ENCODE results near the gene ABI3BP. TPM values are rescaled to one million over a fixed set of nuclear protein-coding genes. Genes with fewer than 3 reads are reported as not detected.

Gene ABI3BP
- total RNA-seq, 4 donors from 2014 or later, result 7.9 to 32.6 (median 17.6) TPM

DNA sequence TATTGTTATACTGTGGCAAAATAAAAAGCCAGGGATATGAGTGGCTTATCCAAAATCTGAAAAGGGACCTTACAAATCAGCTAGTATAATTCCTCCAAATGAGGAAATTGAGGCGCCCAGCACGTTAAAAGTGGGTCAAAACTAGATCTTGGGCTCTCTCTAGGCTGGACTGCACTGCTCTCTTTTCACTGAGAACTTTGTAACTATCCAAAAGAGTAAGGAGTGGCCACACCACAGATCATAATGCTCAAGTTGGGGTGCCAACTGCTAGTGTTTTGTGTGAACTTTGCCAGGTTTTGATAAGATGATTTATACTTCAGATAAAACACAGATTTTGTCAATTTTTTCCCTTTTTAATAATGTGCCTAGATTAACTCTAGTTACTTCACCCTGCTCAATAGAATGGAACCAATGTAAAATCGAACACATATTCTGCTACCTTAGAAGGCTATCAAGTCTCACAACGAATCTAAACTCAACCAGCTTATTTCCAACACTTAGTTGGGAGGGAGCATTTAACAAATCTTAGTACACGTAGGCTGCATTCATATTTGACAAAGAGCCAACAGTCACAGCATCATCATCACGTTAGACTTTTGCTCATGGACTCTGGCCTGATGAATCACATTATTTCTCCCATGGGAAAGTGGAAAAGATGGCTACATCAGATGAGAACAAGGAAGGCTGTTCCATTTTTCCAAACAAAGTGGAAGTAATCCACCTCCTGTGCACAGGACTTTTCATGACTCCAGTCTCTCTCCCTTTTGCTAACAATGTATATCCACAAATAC lies 64.4 kb downstream of the ABI3BP start:
- H3K27ac ChIP-seq, result no peak overlapping the region
- in situ Hi-C loops (cut with MboI; ENCODE audit: low pct_ligation_motif_present in 1 of 4, low pct_unique_long_range_greater_than_20kb in 1 of 4, low sequenced_read_pairs in 3 of 4), result no loop called here
- H3K9me3 ChIP-seq, result no peaks in the 10 kb centered on the region
- no peak for DNase-seq
- intact Hi-C loops (cut with DNase I; ENCODE audit: low total_unique reads), result no loop called here
- no peak overlapping the region for H3K4me3 ChIP-seq
- TF ChIP-seq POLR2AphosphoS5 (IDR thresholded peaks at IDR 0.05) (no peak), POLR2A (IDR thresholded peaks at IDR 0.05) (no peak), EP300 (IDR thresholded peaks at IDR 0.05; ENCODE audit: low read depth) (no peak)
- TF ChIP-seq, protein P1, sequence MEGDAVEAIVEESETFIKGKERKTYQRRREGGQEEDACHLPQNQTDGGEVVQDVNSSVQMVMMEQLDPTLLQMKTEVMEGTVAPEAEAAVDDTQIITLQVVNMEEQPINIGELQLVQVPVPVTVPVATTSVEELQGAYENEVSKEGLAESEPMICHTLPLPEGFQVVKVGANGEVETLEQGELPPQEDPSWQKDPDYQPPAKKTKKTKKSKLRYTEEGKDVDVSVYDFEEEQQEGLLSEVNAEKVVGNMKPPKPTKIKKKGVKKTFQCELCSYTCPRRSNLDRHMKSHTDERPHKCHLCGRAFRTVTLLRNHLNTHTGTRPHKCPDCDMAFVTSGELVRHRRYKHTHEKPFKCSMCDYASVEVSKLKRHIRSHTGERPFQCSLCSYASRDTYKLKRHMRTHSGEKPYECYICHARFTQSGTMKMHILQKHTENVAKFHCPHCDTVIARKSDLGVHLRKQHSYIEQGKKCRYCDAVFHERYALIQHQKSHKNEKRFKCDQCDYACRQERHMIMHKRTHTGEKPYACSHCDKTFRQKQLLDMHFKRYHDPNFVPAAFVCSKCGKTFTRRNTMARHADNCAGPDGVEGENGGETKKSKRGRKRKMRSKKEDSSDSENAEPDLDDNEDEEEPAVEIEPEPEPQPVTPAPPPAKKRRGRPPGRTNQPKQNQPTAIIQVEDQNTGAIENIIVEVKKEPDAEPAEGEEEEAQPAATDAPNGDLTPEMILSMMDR (IDR thresholded peaks at IDR 0.05), result no peak
- no peaks in the 10 kb centered on the region for H3K36me3 ChIP-seq
- H3K27me3 ChIP-seq, result no peaks in the 10 kb centered on the region
- H3K4me1 ChIP-seq, result no peaks in the 10 kb centered on the region
- WGBS, 2 donors (ENCODE audit: low coverage in 1 of 2), result 62 to 72% methylated on average over 5 to 6 of the region's 6 CpGs

DNA sequence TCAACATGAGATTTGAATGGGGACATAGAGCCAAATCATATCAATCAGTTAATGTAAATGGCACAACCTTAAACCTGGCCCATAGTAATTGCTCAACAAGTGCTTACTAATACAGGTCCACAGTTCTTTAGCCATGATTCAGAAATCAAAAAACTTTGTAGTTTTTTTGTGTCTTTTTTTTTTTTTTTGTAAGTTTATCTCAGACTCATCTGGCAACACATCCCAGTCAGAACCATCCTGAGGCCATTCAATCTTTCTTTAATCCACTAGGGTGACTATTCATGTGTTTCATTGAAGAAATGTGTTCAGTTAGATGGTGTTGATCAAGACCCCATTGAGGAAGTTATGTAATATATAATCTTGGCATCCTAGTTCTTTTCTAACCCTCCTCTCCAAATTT lies 65.4 kb downstream of the ABI3BP start:
- no peaks in the 10 kb centered on the region for H3K27me3 ChIP-seq
- no peak for TF ChIP-seq POLR2A (IDR thresholded peaks at IDR 0.05)
- TF ChIP-seq, protein P1 (IDR thresholded peaks at IDR 0.05), result no peak
- TF ChIP-seq POLR2AphosphoS5 (IDR thresholded peaks at IDR 0.05), result no peak
- TF ChIP-seq EP300 (IDR thresholded peaks at IDR 0.05; ENCODE audit: low read depth), result no peak
- intact Hi-C loops (cut with DNase I; ENCODE audit: low total_unique reads), result no loop called here
- no peaks in the 10 kb centered on the region for H3K4me1 ChIP-seq
- no peaks in the 10 kb centered on the region for H3K9me3 ChIP-seq
- in situ Hi-C loops (cut with MboI; ENCODE audit: low pct_ligation_motif_present in 1 of 4, low pct_unique_long_range_greater_than_20kb in 1 of 4, low sequenced_read_pairs in 3 of 4), result no loop called here
- no peak for DNase-seq
- H3K36me3 ChIP-seq, result no peaks in the 10 kb centered on the region
- no peak overlapping the region for H3K27ac ChIP-seq
- no peak overlapping the region for H3K4me3 ChIP-seq

DNA sequence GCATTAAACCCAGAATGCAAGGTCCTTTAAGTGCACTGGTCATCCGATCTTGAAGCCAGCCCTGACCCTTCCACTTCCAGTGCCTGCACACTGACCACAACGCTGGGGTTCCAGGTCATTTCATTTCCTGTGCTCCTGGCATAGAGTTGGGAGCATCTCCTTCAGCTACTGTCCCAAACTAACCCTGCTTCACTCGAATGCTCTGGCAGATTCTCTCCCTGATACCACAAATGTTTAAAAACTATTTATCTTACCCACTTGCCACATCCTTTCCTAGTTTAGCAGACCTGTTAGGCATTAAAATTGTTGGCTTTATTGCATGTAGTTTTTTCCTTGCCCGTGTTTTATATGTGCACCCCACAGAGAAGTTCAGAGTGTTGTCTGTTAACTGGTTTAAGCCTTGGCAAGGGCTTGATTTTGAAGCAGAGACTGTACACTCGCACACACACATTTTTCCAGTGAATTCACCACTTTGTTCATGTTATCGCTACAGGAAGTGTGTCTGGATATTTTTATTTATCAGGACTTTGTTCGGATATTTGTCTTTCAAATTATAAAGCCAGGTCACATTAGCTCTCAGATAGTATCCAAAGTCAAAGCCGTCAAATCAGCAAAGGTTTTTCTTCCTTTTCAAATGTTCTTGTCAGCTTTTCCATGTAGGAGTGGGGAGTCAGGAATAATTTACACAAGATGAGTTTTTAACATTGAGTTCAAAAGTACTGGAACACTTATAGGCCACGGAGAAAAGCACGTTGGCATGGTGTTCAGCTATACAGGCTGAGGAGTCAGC lies 77.3 kb downstream of the ABI3BP start:
- 59 to 64% methylated on average over 4 to 10 of the region's 10 CpGs for WGBS, 2 donors (ENCODE audit: low coverage in 1 of 2)
- H3K9me3 ChIP-seq, result no peaks in the 10 kb centered on the region
- TF ChIP-seq POLR2AphosphoS5 (IDR thresholded peaks at IDR 0.05) (no peak), EP300 (IDR thresholded peaks at IDR 0.05; ENCODE audit: low read depth) (no peak), POLR2A (IDR thresholded peaks at IDR 0.05) (no peak)
- TF ChIP-seq, protein P1 (IDR thresholded peaks at IDR 0.05), result no peak
- H3K36me3 ChIP-seq, result no peaks in the 10 kb centered on the region
- in situ Hi-C loops (cut with MboI; ENCODE audit: low pct_ligation_motif_present in 1 of 4, low pct_unique_long_range_greater_than_20kb in 1 of 4, low sequenced_read_pairs in 3 of 4), result no loop called here
- no peak overlapping the region for H3K4me3 ChIP-seq
- intact Hi-C loops (cut with DNase I; ENCODE audit: low total_unique reads), result no loop called here
- no peak for DNase-seq
- H3K27ac ChIP-seq, result no peak overlapping the region
- no peaks in the 10 kb centered on the region for H3K27me3 ChIP-seq
- H3K4me1 ChIP-seq, result peaks cover 0 to 4% (median 0%) of the 10 kb centered on the region in 4 donors

DNA sequence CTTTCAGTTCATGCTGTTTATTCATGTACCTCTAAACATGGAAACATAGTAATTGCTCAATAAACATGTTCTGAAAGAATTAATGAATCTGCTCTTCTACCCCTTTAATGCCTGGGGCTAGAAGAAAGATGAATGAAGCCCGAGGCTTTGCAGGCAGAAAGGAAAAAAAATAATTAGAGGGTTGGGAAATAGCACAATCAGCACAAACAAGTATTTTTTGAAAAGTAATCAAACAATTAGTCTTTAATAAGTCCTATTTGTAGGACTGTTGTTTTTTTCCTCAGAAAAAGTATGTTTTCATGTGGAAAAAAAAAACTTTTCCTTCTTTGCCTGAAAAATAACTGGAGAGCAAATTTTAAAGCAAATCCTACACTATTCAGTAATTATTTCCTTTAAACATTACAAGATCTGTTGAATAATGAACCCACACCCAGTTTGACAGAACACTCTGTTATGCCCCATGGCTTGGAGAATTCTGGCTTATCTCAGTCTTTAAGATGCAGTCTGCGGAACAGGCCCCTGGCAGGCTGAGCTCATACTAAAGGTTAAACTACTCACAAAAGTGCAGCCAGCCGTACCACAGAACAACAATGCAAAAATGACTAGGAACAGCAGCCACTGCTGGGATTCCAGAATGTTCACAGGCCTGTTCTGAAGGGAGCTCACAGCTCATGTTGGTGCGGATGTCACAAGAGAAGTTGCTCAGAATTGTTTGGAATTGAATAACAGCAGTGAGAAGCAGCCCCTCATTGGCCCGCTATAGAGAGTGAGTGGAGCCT lies 79.2 kb downstream of the ABI3BP start:
- 50 to 72% methylated on average over 1 to 5 of the region's 5 CpGs for WGBS, 2 donors (ENCODE audit: low coverage in 1 of 2)
- Histone ChIP-seq H3K4me3 (no peak overlapping the region), H3K36me3 (no peaks in the 10 kb centered on the region), H3K27ac (peak overlapping the region in 1 of 4 donors; percentile 23), H3K9me3 (no peaks in the 10 kb centered on the region), H3K27me3 (no peaks in the 10 kb centered on the region), H3K4me1 (peaks cover 0 to 4% (median 0%) of the 10 kb centered on the region in 4 donors)
- TF ChIP-seq EP300 (IDR thresholded peaks at IDR 0.05; ENCODE audit: low read depth) (no peak), POLR2AphosphoS5 (IDR thresholded peaks at IDR 0.05) (no peak), POLR2A (IDR thresholded peaks at IDR 0.05) (no peak)
- TF ChIP-seq, protein P1 (IDR thresholded peaks at IDR 0.05), result no peak
- intact Hi-C loops (cut with DNase I; ENCODE audit: low total_unique reads) (no loop called here), in situ Hi-C loops (cut with MboI; ENCODE audit: low pct_ligation_motif_present in 1 of 4, low pct_unique_long_range_greater_than_20kb in 1 of 4, low sequenced_read_pairs in 3 of 4) (no loop called here)
- no peak for DNase-seq

All from transverse colon (tissue), 4 donors.